ENCODE data around the gene KCNMA1. TPM values are rescaled to one million over a fixed set of nuclear protein-coding genes. Genes with fewer than 3 reads are reported as not detected.

KCNMA1 gene
- total RNA-seq, 2 donors from 2014 or later = 5.9 to 9.3 TPM

DNA sequence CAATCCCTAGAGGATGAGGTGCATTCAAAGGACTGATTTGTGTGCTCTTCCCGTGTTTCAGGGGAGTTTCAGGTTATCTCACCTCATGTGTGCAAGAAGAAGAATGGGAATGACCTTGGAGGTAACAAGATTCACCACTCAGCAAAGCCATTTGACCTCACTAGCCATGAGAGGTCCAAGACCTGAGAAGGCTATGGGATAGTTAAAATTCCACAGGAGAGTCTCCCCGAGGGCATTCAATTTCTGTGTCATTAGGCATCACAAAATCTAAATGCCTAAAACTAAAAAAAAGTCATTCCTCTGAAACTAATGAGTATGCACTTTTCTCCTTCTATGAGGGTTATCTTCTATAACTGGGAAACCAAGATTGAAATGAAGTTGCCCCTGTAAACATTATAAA lies 433.4 kb downstream of the KCNMA1 start:
- 68 to 70% methylated on average over 2 of the region's 2 CpGs for WGBS, 2 donors
- Histone ChIP-seq H3K27me3 (no peaks in the 10 kb centered on the region), H3K36me3 (replicated peaks in 1 of 2; ENCODE audit: insufficient read depth in 1 of 2, low read depth in 2 of 2) (no peaks in the 10 kb centered on the region), H3K4me3 (no peak overlapping the region), H3K27ac (no peak overlapping the region), H3K9me3 (no peaks in the 10 kb centered on the region), H3K4me1 (no peaks in the 10 kb centered on the region)
- TF ChIP-seq POLR2A (IDR thresholded peaks at IDR 0.05) = no peak
- TF ChIP-seq, protein P1, sequence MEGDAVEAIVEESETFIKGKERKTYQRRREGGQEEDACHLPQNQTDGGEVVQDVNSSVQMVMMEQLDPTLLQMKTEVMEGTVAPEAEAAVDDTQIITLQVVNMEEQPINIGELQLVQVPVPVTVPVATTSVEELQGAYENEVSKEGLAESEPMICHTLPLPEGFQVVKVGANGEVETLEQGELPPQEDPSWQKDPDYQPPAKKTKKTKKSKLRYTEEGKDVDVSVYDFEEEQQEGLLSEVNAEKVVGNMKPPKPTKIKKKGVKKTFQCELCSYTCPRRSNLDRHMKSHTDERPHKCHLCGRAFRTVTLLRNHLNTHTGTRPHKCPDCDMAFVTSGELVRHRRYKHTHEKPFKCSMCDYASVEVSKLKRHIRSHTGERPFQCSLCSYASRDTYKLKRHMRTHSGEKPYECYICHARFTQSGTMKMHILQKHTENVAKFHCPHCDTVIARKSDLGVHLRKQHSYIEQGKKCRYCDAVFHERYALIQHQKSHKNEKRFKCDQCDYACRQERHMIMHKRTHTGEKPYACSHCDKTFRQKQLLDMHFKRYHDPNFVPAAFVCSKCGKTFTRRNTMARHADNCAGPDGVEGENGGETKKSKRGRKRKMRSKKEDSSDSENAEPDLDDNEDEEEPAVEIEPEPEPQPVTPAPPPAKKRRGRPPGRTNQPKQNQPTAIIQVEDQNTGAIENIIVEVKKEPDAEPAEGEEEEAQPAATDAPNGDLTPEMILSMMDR (IDR thresholded peaks at IDR 0.05) = no peak
- intact Hi-C loops (cut with DNase I) = no loop called here
- no peak for DNase-seq
- ATAC-seq = no peak

DNA sequence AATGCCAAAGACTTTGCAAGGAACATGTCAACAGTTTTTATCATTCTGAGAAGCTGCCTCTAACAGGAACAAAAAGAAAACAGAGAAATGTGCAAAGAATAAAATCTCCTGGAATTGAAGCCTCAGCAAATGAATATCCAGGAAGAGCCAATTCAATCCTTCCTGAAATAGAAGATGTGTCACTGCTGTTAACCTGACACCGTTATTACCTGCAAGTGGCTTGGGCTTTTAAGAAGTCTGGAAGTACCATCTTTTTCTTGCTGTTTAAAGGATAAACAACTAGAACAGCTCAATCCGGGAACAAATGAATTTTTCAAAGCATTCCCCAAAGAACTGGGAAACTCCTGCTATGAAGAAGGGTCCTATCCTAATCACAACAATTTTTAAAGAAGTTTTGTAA lies 434.8 kb downstream of the KCNMA1 start:
- Histone ChIP-seq H3K27ac (no peak overlapping the region), H3K9me3 (no peaks in the 10 kb centered on the region), H3K4me3 (no peak overlapping the region), H3K27me3 (no peaks in the 10 kb centered on the region), H3K4me1 (no peaks in the 10 kb centered on the region), H3K36me3 (replicated peaks in 1 of 2; ENCODE audit: insufficient read depth in 1 of 2, low read depth in 2 of 2) (no peaks in the 10 kb centered on the region)
- DNase-seq (no peak), ATAC-seq (no peak)
- WGBS, 2 donors = 79 to 85% methylated on average over 2 of the region's 2 CpGs
- no peak for TF ChIP-seq POLR2A (IDR thresholded peaks at IDR 0.05)
- TF ChIP-seq, protein P1 (IDR thresholded peaks at IDR 0.05) = no peak
- intact Hi-C loops (cut with DNase I) = no loop called here

DNA sequence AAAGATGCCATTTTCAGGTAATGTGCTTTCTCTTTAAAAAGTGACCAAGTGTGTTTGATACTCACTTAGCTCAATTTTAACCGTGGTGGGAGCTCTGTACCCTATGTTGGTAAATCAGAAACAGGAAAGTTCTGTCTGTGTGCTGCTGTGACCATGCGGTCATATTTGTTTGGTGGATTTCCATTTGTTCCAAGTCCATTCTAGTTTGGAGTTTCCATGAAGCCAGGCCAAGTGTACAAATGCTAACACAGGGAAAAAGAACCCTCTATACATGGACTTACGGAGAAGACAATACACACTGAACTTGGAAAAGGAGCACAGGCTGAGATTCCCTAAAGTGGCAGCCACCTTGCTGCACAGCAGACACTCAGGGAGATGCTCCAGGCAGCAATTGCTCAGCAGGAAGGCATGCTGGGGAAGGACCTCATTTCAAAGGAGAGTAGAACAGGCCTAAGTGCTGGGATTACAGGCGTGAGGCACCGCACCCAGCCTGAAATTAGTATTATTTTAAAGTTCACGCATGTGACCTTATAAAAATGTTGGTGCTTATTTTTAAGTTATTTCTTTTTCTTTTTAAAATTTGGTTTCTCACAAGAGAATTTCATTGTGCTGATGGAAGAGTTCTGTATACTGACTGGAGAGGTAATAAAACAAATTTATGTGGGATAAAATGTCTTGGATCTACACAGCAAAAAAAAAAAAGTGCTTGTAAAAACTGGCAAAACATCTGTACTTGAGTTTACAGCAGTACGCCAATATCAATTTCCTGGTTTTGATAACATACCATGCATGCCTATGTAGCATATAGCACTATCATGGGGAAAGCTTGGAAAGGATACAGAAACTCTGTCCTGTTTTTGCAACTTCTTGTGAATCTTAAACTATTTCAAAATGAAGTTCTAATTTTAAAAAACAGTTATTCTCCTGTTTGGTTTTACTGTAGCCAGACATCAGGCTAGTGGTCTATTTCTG lies 436.2 kb downstream of the KCNMA1 start:
- ATAC-seq (no peak), DNase-seq (no peak)
- Histone ChIP-seq H3K9me3 (no peaks in the 10 kb centered on the region), H3K27ac (no peak overlapping the region), H3K4me1 (no peaks in the 10 kb centered on the region), H3K36me3 (replicated peaks in 1 of 2; ENCODE audit: insufficient read depth in 1 of 2, low read depth in 2 of 2) (no peaks in the 10 kb centered on the region), H3K4me3 (no peak overlapping the region), H3K27me3 (no peaks in the 10 kb centered on the region)
- intact Hi-C loops (cut with DNase I) = no loop called here
- TF ChIP-seq POLR2A (IDR thresholded peaks at IDR 0.05) = no peak
- TF ChIP-seq, protein P1 (IDR thresholded peaks at IDR 0.05) = no peak
- WGBS, 2 donors = 81 to 88% methylated on average over 7 of the region's 7 CpGs

DNA sequence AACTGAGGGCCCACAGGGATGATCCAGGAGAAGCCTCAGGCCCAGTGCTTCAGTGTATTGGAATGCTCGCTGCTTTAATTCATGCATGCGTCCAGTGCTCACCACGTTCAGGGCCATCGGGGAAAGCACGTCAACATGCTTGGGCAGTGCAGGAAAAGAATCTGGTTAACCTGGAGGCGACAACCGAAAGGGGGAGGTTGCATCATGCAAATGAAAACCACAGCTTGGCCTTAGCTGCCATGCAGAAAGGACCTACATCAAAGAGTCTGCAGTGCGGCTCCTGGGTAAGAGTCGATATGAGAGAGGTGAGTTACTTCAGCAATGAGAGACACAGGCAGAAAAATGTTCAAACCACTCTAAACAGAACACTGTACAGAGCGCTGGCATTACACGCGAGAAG lies 440.1 kb downstream of the KCNMA1 start:
- Histone ChIP-seq H3K9me3 (no peaks in the 10 kb centered on the region), H3K36me3 (replicated peaks in 1 of 2; ENCODE audit: insufficient read depth in 1 of 2, low read depth in 2 of 2) (no peaks in the 10 kb centered on the region), H3K4me3 (no peak overlapping the region), H3K4me1 (no peaks in the 10 kb centered on the region), H3K27ac (no peak overlapping the region), H3K27me3 (no peaks in the 10 kb centered on the region)
- 87 to 92% methylated on average over 12 of the region's 12 CpGs for WGBS, 2 donors
- ATAC-seq = no peak
- no peak for DNase-seq
- intact Hi-C loops (cut with DNase I) = no loop called here
- TF ChIP-seq, protein P1 (IDR thresholded peaks at IDR 0.05) = no peak
- TF ChIP-seq POLR2A (IDR thresholded peaks at IDR 0.05) = no peak
